GM19468 (cell line): Measurements from ENCODE around the gene NRCAM.

ENCODE experiments used
- ATAC-seq: cut with Tn5 transposase; IDR thresholded peaks from one replicate; pipeline ENCODE4 v1.9.1; 2021; ENCODE audit warnings: mild to moderate bottlenecking, moderate library complexity, moderate number of reproducible peaks; ENCODE audit not compliant: unreplicated experiment; ENCODE audit errors: extremely low read depth

The NRCAM gene

DNA sequence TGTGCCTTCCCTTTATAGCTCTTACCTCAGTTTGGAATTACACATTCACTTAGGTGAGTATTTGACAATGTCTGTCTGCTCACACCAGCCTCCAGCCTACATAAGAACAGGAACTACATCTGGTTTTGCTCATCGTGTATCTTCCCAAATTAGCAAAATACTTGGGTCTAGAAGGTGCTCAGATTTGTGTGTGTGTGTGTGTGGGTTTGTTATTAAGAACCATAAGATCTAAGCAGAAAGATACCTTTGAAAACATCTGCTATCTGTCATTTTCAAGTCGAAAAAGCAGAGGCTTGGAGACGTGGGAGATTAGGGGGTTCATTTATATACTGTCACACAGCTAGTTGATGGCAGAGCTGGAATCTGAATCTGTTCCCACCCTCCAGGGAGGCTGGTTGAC lies 311.3 kb downstream of the NRCAM start:
- ATAC-seq, result no peak

- ATAC-seq, result no peak
These were observed 312.4 kb downstream of the NRCAM start for GRCh38 chr7:108143658-108144420.

GRCh38 chr7:108142675-108143259 lies 313.5 kb downstream of the NRCAM start:
- no peak for ATAC-seq

DNA sequence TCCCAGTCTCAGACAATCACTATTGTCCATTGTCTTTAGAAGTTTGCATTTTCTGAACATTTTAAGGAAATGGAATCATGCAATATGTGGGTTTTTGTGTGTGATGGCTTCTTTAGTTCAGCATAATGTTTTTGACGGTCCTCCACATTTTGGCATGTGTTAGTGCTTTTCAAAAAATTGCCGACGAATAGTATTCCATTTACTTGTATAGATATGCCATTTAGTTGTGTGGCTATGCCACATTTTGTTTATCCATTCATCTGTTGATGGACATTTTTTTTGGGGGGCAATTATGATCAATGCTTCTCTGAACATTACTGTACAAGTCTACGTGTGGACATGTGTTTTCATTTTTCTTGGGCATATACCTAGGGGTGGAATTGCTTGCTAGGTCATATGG lies 314.1 kb downstream of the NRCAM start:
- ATAC-seq, result no peak

- no peak for ATAC-seq
These were observed 315.6 kb downstream of the NRCAM start for GRCh38 chr7:108140671-108141070.

- no peak for ATAC-seq
These were observed 317.3 kb downstream of the NRCAM start for GRCh38 chr7:108138911-108139310.

GRCh38 chr7:108137993-108138392 lies 318.2 kb downstream of the NRCAM start:
- no peak for ATAC-seq

DNA sequence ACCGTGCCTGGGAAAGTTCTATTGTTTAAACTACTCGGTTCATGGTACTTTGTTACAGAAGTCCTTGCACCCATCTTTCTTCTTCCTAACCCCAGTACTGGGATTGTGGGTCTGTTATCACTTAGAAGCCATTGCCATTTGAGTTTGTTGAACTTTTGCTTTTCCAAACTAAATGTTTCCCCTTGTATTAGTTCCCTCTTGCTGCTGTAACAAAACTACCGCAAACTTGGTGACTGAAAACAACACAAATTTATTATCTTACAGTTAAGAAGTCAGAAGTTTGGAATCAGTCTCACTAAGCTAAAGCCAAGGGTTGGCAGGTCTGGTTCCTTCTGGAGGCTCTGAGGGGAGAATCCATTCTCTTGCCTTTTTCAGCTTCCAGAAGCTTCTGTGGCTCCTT lies 319.2 kb downstream of the NRCAM start:
- ATAC-seq, result no peak

DNA sequence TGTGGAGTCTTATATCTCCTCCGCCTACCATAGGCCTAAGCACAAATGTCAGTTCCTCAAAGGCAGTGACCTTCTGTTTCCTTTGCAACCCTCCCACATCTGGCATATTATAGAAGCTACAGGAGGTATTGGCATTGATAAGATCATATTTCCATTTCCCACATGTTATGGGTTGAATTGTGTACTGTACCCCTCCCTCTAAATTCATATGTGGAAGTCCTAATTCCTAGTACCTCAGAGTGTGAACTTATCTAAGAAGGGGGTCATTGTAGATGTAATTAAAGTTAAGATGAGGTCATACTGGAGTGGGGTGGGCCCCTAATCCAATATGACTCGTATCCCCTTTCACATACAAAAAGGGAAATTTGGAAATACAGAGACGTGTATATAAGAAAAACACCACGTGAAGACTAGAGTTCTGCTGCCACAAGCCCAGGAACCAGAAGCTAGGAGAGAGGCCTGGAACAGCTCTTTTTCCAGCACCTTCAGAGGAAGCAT lies 320.0 kb downstream of the NRCAM start:
- ATAC-seq, result no peak

DNA sequence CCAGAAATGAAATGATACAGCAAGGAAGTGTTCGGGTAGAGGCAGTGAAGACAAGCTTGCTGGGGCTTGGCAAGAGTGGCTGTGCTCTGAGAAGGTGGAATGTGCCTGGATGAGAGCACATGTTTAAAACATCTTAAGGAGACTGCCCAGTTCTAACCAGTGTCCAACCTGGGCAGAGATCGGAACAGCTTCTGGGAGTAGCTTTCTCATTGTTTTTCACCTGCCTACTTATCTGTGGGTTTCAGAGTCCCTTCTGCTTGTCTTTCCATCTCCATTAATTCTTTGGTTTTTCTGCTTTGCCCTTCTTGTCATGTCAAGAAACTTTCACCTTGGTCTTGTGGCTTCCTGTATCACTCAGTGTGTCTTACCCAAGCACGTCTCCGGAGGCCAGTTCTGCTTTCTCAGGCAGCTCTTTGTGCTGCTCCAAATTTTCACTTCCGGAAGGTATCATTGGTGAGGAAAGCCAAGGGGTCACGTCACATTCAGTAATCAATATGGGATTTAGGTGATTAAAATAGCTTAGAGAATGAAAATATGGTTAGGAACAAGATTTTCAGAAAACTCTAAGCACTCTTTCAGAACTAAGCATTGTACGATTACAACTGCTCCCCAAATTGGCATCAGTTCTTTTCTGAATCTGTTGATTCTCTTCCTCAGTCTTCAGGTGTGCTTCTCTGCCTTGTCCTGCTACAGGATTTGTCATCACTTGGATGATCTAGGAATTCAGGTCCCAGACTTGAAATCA lies 320.6 kb downstream of the NRCAM start:
- ATAC-seq, result peak; percentile 96

GRCh38 chr7:108134486-108134885 lies 321.8 kb downstream of the NRCAM start:
- no peak for ATAC-seq

DNA sequence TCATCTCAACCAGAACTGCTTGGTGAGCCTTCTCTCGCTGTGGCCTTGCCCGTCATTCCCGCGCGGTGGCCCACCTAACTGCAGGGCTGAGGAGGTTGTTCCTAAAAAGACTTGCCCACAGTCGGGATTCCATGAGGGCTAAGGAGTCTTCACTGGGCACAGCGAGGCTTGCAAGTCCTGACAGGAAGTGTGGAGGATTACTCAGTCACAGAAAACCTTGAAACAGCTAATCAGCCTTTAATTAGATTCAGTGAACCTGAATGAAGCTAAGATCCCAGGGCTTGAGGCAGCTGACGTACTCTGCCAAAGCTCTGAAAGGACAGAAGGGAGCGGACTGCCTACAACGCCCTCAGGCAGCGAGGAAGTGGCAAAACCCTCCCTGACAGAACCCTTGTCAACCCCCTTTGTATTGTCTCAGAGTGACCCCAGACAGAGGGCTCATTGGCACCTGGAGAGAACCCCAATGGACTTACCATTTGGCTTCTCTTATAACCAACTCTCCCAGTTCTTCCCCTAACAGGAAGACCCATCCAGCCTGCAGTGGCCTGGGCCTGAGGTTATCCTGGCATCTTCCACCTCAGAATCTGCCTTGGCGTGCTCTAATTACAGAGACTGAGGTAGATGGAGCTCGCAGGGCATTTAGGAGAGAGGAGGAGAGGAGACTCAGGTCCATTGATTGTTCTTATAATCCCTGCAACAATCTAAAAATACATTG lies 323.5 kb downstream of the NRCAM start:
- no peak for ATAC-seq

DNA sequence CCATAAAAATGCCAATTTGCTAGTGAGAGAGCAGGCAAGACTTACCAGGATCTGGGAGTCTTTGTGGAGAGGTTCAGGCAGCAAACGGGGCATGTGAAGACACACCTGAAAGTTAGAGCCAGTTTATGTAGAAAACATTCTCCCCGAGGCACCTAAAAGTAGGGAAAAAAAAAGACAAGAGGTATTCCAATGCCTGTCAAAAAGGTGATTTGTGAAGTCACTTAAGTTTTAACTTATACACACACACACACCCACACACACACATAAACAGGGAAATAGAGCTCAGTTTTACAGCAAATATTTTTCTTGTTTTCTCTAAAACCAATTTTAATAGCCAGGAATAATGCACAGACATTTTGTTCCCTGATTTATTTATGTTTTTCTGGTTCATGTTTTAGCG lies 326.0 kb downstream of the NRCAM start, which contains the start of gene LAMB4:
TSS of gene LAMB4 (minus strand) at position 101 of the 400 bp plus-strand sequence. CDS start 7,197 bp downstream, outside the sequence.
- ATAC-seq, result no peak

GRCh38 chr7:108129018-108129965 lies 326.9 kb downstream of the NRCAM start:
- ATAC-seq, result no peak

- no peak for ATAC-seq
These were observed 327.7 kb downstream of the NRCAM start for GRCh38 chr7:108128514-108128913.

GRCh38 chr7:108127461-108127860 lies 328.8 kb downstream of the NRCAM start:
- ATAC-seq, result no peak

DNA sequence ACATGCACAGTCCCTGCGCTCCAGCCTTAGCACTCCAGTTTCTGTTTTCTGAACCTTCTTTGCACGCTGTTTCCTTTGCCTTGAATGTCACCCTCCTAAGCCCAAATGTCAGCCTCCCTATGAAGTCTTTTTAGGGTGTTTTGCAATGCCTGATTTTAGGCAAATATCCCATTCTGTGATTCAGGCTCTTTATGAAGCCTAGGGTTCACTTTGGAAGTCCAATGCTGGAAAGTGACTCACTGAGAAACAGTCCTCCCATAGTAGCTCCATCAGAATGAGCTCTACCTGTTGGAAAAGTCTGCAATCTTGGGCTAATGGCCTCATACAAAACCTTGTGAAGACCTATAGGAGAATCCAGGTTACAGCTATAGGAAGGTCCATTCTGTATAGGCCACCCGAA lies 331.4 kb downstream of the NRCAM start:
- ATAC-seq, result no peak

DNA sequence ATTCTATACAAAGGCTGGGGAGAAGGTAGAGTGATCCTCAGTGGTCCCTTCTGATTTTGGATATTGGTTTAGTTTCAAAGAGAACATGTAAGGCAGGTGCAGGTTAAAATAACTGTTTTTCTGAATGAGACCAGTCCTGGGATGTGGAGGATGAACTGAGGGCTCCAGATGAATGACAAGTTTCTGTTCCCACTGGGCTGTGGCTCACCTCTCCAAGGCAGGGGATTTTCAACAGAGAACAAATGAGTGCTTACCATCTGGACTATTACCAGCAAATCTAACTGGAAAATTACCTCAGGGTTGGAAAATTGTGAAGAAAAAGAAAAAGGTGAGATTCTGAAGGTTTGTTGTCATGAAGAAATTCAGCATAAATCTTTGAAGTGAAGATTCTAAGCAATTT lies 334.1 kb downstream of the NRCAM start:
- ATAC-seq, result no peak

GRCh38 chr7:108120933-108121332 lies 335.3 kb downstream of the NRCAM start:
- no peak for ATAC-seq
